ENCODE results near the gene CNGA1. TPM values are rescaled to one million over a fixed set of nuclear protein-coding genes. Genes with fewer than 3 reads are reported as not detected.

CNGA1 gene
- 1 to 10 TPM in 1 of 4 donors, under 1 TPM in 1, not detected in 2; 0.40 to 1.8 TPM for total RNA-seq

- H3K4me3 ChIP-seq: peak within 1 kb of the TSS; percentile 16 to 63
- H3K27me3 ChIP-seq: peaks cover 21% of the 10 kb centered on the region
- H3K4me1 ChIP-seq: peaks cover 0 to 17% (median 8%) of the 10 kb centered on the region in 3 donors
- H3K27ac ChIP-seq: peak within 1 kb of the TSS in 1 of 4 donors; percentile 45
- no peaks in the 10 kb centered on the region for H3K9me3 ChIP-seq
- WGBS, 2 donors (ENCODE audit: low coverage in 1 of 2): 3 to 11% methylated on average over 5 to 12 of the region's 60 CpGs
- ATAC-seq: peak; percentile 87
- TF ChIP-seq POLR2AphosphoS5 (IDR thresholded peaks at IDR 0.05) (no peak), CTCF (IDR thresholded peaks at IDR 0.05) (peak in 1 of 4 experiments; percentile 41)
- H3K36me3 ChIP-seq: no peaks in the 10 kb centered on the region
Measured at GRCh38 chr4:48016141-48017107, at the start of gene CNGA1, which contains the start of gene NIPAL1. Gene CNGA1, minus strand, starts transcription at chr4:48016681. Its CDS starts 63,992 bp downstream, at chr4:47952689. Gene NIPAL1, plus strand, starts transcription at chr4:48016772. Its CDS starts 68 bp downstream, at chr4:48016840.

- WGBS, 2 donors (ENCODE audit: low coverage in 1 of 2): 100% methylated on average over 1 of the region's 1 CpG; no CpG with 5 or more reads in 1 of the 2 donors
- H3K36me3 ChIP-seq: no peaks in the 10 kb centered on the region
- no peak for TF ChIP-seq POLR2AphosphoS5 (IDR thresholded peaks at IDR 0.05)
- TF ChIP-seq EP300 (IDR thresholded peaks at IDR 0.05): no peak
- TF ChIP-seq POLR2A (IDR thresholded peaks at IDR 0.05): no peak
- no peak for TF ChIP-seq CTCF (IDR thresholded peaks at IDR 0.05)
- no peaks in the 10 kb centered on the region for H3K4me1 ChIP-seq
- H3K9me3 ChIP-seq: no peaks in the 10 kb centered on the region
- H3K27ac ChIP-seq: no peak overlapping the region
- no peak for ATAC-seq
- no peak overlapping the region for H3K4me3 ChIP-seq
- no peaks in the 10 kb centered on the region for H3K27me3 ChIP-seq
Measured at GRCh38 chr4:48065587-48066052, 49.1 kb upstream of the CNGA1 start.

GRCh38 chr4:48064349-48064748 lies 47.9 kb upstream of the CNGA1 start:
- Histone ChIP-seq H3K4me3 (no peak overlapping the region), H3K4me1 (no peaks in the 10 kb centered on the region), H3K27me3 (no peaks in the 10 kb centered on the region), H3K9me3 (no peaks in the 10 kb centered on the region), H3K27ac (no peak overlapping the region), H3K36me3 (no peaks in the 10 kb centered on the region)
- 70 to 86% methylated on average over 1 to 3 of the region's 3 CpGs for WGBS, 2 donors (ENCODE audit: low coverage in 1 of 2)
- TF ChIP-seq POLR2AphosphoS5 (IDR thresholded peaks at IDR 0.05) (no peak), EP300 (IDR thresholded peaks at IDR 0.05) (no peak), POLR2A (IDR thresholded peaks at IDR 0.05) (no peak), CTCF (IDR thresholded peaks at IDR 0.05) (no peak)
- ATAC-seq: no peak

DNA sequence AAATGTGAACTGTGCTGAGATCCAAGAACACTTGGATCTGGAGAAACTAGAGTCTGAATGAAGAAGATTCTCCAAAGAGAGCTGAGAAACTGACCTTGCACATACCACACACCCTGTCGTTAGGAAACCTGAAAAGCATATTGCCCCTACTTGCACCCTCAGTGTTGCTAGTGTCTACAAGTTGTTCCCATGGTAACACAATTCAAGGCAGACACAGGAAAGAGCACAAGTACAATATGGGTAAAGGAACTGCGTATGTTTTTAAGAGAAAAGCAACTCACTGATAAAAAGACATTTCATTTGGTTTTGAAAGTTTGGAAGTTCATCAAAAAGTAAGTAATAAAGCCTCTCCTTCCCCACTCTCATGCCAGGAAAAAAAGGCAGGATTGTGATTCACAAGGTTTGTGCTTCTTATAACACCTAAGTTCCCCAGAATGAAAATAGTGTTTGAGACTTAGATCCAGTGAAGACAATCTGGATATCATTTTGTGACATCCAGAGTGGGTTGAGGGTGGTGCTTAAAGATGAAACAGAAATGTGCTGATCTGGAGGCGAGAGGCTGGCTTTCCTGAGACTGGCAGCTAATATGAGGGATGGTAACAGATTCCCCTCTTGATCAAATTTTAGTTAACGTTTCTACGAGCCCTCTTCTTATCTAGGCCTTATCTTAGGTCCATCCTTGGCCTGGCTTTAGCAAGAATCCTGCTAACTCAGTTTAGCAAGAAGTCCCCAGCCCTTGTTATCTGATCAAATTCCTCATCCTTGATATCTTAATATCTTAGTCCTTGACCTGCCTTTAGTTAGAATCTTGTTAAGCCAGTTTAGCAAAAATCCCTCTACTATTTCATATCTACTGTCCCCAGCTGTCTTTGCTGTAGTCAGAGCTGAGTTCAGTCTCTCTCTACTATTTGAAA lies 42.4 kb upstream of the CNGA1 start:
- ATAC-seq: no peak
- TF ChIP-seq EP300 (IDR thresholded peaks at IDR 0.05) (no peak), CTCF (IDR thresholded peaks at IDR 0.05) (no peak), POLR2AphosphoS5 (IDR thresholded peaks at IDR 0.05) (no peak), POLR2A (IDR thresholded peaks at IDR 0.05) (no peak)
- Histone ChIP-seq H3K36me3 (no peaks in the 10 kb centered on the region), H3K27ac (no peak overlapping the region), H3K27me3 (no peaks in the 10 kb centered on the region), H3K4me1 (no peaks in the 10 kb centered on the region), H3K4me3 (no peak overlapping the region), H3K9me3 (no peaks in the 10 kb centered on the region)
- WGBS, 2 donors (ENCODE audit: low coverage in 1 of 2): 69 to 70% methylated on average over 2 to 5 of the region's 5 CpGs

Measured in gastroesophageal sphincter (tissue), 4 donors.